Measurements from ENCODE around the gene EPHB4.
"Not testable (repeated sequence)": the region's sequence is repeated elsewhere in the genome, so short reads cannot be mapped to it uniquely, and the experiment has no call there.

EPHB4 gene

GRCh38 chr7:100827330-100828226, at the start of gene EPHB4:
TSS of gene EPHB4 (minus strand) at chr7:100827523. CDS start at chr7:100827030, 493 bp downstream.
- DNase-seq: peak; percentile 76

- no peak for DNase-seq
Measured at GRCh38 chr7:100875356-100875751, 48.0 kb upstream of the EPHB4 start.

GRCh38 chr7:100874577-100875355, 47.4 kb upstream of the EPHB4 start, which contains the start of gene SRRT:
TSS of gene SRRT (plus strand) at chr7:100875103. CDS start at chr7:100875591, 488 bp downstream.
- DNase-seq: peak; percentile 98

- DNase-seq: no peak
Measured at GRCh38 chr7:100874300-100874576, 46.9 kb upstream of the EPHB4 start.

- no peak for DNase-seq
Measured at GRCh38 chr7:100873599-100874299, 46.4 kb upstream of the EPHB4 start.

- no peak for DNase-seq
Measured at GRCh38 chr7:100867776-100868485, 40.6 kb upstream of the EPHB4 start.

- peak; percentile 89 for DNase-seq
Measured at GRCh38 chr7:100867040-100867775, 39.9 kb upstream of the EPHB4 start, which contains the start of gene TRIP6. TSS of gene TRIP6 (plus strand) at chr7:100867387. CDS start at chr7:100867498, 111 bp downstream.

GRCh38 chr7:100866729-100867039, 39.4 kb upstream of the EPHB4 start:
- DNase-seq: no peak

- no peak for DNase-seq
Measured at GRCh38 chr7:100865938-100866728, 38.8 kb upstream of the EPHB4 start.

- DNase-seq: no peak
Measured at GRCh38 chr7:100865372-100865911, 38.1 kb upstream of the EPHB4 start.

- no peak for DNase-seq
Measured at GRCh38 chr7:100864263-100864845, 37.0 kb upstream of the EPHB4 start.

- no peak for DNase-seq
Measured at GRCh38 chr7:100863406-100863950, 36.2 kb upstream of the EPHB4 start.

GRCh38 chr7:100861616-100861985, 34.3 kb upstream of the EPHB4 start:
- no peak for DNase-seq

GRCh38 chr7:100860702-100861615, 33.6 kb upstream of the EPHB4 start:
- no peak for DNase-seq

- DNase-seq: no peak
Measured at GRCh38 chr7:100859856-100860255, 32.5 kb upstream of the EPHB4 start.

GRCh38 chr7:100856871-100857282, 29.6 kb upstream of the EPHB4 start:
- DNase-seq: no peak

- DNase-seq: no peak
Measured at GRCh38 chr7:100855515-100855914, 28.2 kb upstream of the EPHB4 start.

- not testable (repeated sequence) for DNase-seq
Measured at GRCh38 chr7:100854899-100855298, 27.6 kb upstream of the EPHB4 start.
